Nephron progenitor cell (in vitro differentiated cells): ENCODE results near the gene MYORG.
"Not testable (repeated sequence)": the region's sequence is repeated elsewhere in the genome, so short reads cannot be mapped to it uniquely, and the experiment has no call there.

Source experiments
- DNase-seq: peaks from one replicate; pipeline ENCODE4 v3.0.0; 2021
- H3K27ac Mint-ChIP-seq: 2 replicates; pipeline ENCODE4 v1.8.0; 2021; ENCODE audit warnings: mild to moderate bottlenecking, moderate library complexity, mixed read lengths
- H3K27me3 Mint-ChIP-seq: 2 replicates; pipeline ENCODE4 v1.8.0; 2021; ENCODE audit warnings: mild to moderate bottlenecking, low read depth, mixed read lengths; ENCODE audit not compliant: poor library complexity
- H3K36me3 Mint-ChIP-seq: 2 replicates; pipeline ENCODE4 v1.8.0; 2021; ENCODE audit warnings: low read depth, mixed read lengths
- H3K4me1 Mint-ChIP-seq: 2 replicates; pipeline ENCODE4 v1.8.0; 2021; ENCODE audit warnings: mixed read lengths
- H3K4me3 Mint-ChIP-seq: 2 replicates; pipeline ENCODE4 v1.8.0; 2021; ENCODE audit warnings: mild to moderate bottlenecking, moderate library complexity, mixed read lengths
- H3K9me3 Mint-ChIP-seq: 2 replicates; pipeline ENCODE4 v1.8.0; 2021; ENCODE audit warnings: mild to moderate bottlenecking, moderate library complexity, mixed read lengths
- CTCF ChIP-seq: fragments of 200-600 bp; sonication (generic); IDR thresholded peaks from 2 replicates; pipeline ENCODE4 v1.5.0; 2021; ENCODE audit warnings: antibody characterized with exemption

MYORG gene

GRCh38 chr9:34370335-34370969, 6.2 kb downstream of the MYORG start:
- Mint-ChIP-seq H3K36me3 (peaks cover 55% of the 10 kb centered on the region), H3K4me3 (no peak overlapping the region), H3K9me3 (peaks cover 47% of the 10 kb centered on the region), H3K4me1 (peaks cover 22% of the 10 kb centered on the region), H3K27me3 (peaks cover 10% of the 10 kb centered on the region), H3K27ac (no peak overlapping the region)
- no peak for TF ChIP-seq CTCF
- no peak for DNase-seq

- peaks cover 10% of the 10 kb centered on the region for H3K27me3 Mint-ChIP-seq
- no peak for DNase-seq
- peaks cover 55% of the 10 kb centered on the region for H3K36me3 Mint-ChIP-seq
- H3K9me3 Mint-ChIP-seq: peaks cover 47% of the 10 kb centered on the region
- no peak overlapping the region for H3K27ac Mint-ChIP-seq
- TF ChIP-seq CTCF: no peak
- H3K4me3 Mint-ChIP-seq: no peak overlapping the region
- peaks cover 14% of the 10 kb centered on the region for H3K4me1 Mint-ChIP-seq
Measured at GRCh38 chr9:34369636-34370035, 7.1 kb downstream of the MYORG start.

- not testable (repeated sequence) for H3K27me3 Mint-ChIP-seq, H3K27ac Mint-ChIP-seq, DNase-seq, H3K4me3 Mint-ChIP-seq
- peaks cover 49% of the 10 kb centered on the region for H3K36me3 Mint-ChIP-seq
- H3K4me1 Mint-ChIP-seq: peaks cover 16% of the 10 kb centered on the region
- peaks cover 44% of the 10 kb centered on the region for H3K9me3 Mint-ChIP-seq
Measured at GRCh38 chr9:34368796-34369195, 7.9 kb downstream of the MYORG start.

- DNase-seq, H3K4me3 Mint-ChIP-seq, H3K27ac Mint-ChIP-seq: not testable (repeated sequence)
- peaks cover 24% of the 10 kb centered on the region for H3K4me1 Mint-ChIP-seq
- peaks cover 42% of the 10 kb centered on the region for H3K9me3 Mint-ChIP-seq
- H3K36me3 Mint-ChIP-seq: peaks cover 47% of the 10 kb centered on the region
- H3K27me3 Mint-ChIP-seq: peaks cover 12% of the 10 kb centered on the region
Measured at GRCh38 chr9:34367751-34368410, 8.8 kb downstream of the MYORG start.

- Mint-ChIP-seq H3K4me3 (no peak overlapping the region), H3K9me3 (peaks cover 40% of the 10 kb centered on the region), H3K36me3 (peaks cover 38% of the 10 kb centered on the region), H3K27me3 (peaks cover 17% of the 10 kb centered on the region), H3K27ac (no peak overlapping the region), H3K4me1 (peaks cover 29% of the 10 kb centered on the region)
- DNase-seq: no peak
- TF ChIP-seq CTCF: no peak
Measured at GRCh38 chr9:34366365-34366764, 10.3 kb downstream of the MYORG start.

- peaks cover 32% of the 10 kb centered on the region for H3K9me3 Mint-ChIP-seq
- DNase-seq: no peak
- peaks cover 27% of the 10 kb centered on the region for H3K36me3 Mint-ChIP-seq
- no peak overlapping the region for H3K4me3 Mint-ChIP-seq
- no peak overlapping the region for H3K27ac Mint-ChIP-seq
- TF ChIP-seq CTCF: no peak
- peaks cover 17% of the 10 kb centered on the region for H3K27me3 Mint-ChIP-seq
- peaks cover 26% of the 10 kb centered on the region for H3K4me1 Mint-ChIP-seq
Measured at GRCh38 chr9:34365282-34365681, 11.4 kb downstream of the MYORG start.
